Measurements from ENCODE around the gene NARF. TPM values are rescaled to one million over a fixed set of nuclear protein-coding genes. Genes with fewer than 3 reads are reported as not detected.

Gene NARF
- total RNA-seq, 1 donor from 2014 or later = 62.6 TPM

GRCh38 chr17:82496529-82497434, 38.2 kb downstream of the NARF start:
- H3K4me1 ChIP-seq = peaks cover 47% of the 10 kb centered on the region
- intact Hi-C loops (cut with DNase I) = loop anchor here (5.0 to 10.0 kb wide), 3 partner anchors 39 to 142 kb away; partner anchors contain the start of genes NARF and TEX19
- no peaks in the 10 kb centered on the region for H3K9me3 ChIP-seq
- peak in 1 of 3 experiments; percentile 18 for TF ChIP-seq CTCF (IDR thresholded peaks at IDR 0.05)
- peak in 1 of 2 donors; percentile 74 for TF ChIP-seq POLR2A (IDR thresholded peaks at IDR 0.05)
- TF ChIP-seq POLR2AphosphoS5 (IDR thresholded peaks at IDR 0.05; ENCODE audit: insufficient read depth in 1 of 2, low read depth in 1 of 2) = peak; percentile 92 to 96
- peak overlapping the region; percentile 68 to 80 for H3K4me3 ChIP-seq
- no peaks in the 10 kb centered on the region for H3K27me3 ChIP-seq
- H3K27ac ChIP-seq = peak overlapping the region; percentile 95
- H3K36me3 ChIP-seq = no peaks in the 10 kb centered on the region
- peak in 1 of 2 donors; percentile 96 for DNase-seq (ENCODE audit: extremely low spot score in 2 of 2)

DNA sequence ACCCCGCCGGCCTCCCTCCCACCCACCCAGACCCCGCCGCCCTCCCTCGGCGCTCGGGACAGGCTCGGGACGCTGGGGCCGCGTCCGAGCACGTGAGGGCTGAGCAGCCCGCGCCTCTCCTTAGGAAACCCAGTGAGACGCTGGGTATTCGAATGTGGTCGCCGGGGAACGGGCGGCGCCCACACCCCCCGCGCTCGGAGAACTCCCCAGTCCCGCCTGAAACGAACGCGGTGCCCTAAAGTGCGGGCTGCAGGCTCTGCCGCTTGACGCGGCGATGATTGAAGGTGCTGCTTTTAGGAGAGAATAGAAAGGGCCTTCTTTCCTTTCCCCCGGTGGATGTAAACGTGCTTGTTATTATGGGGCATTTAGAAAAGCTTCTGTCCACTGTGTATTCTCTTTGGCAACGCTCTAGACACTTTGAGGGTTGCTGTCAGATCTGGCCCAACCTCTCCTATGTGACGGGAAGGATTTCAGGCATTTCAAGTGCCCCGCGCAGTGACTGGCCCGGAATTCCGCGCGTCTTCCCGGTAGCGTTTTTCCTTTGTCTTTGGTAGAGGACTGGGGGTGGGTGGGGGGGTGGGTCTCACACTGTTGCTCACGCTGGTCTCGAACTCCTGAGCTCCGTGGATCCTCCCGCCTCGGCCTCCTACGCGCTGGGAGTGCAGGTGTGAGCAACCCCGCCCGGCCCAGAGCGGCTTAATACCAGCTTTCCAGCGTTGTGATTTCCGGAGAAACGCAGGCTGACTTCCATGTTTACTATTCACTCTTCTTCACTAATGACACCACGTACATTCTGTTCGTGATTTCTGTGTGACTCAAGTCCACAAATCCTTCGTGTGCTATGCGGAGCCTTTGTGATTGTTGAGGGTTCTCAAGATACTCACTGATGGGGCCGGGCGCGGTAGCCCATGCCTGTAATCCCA, 39.2 kb downstream of the NARF start:
- Histone ChIP-seq H3K27me3 (no peaks in the 10 kb centered on the region), H3K27ac (peak overlapping the region; percentile 95), H3K4me3 (peak overlapping the region; percentile 68 to 80), H3K4me1 (peaks cover 47% of the 10 kb centered on the region), H3K36me3 (no peaks in the 10 kb centered on the region), H3K9me3 (no peaks in the 10 kb centered on the region)
- intact Hi-C loops (cut with DNase I) = loop anchor here (5.0 to 10.0 kb wide), 3 partner anchors 40 to 143 kb away; partner anchors contain the start of genes NARF and TEX19
- no peak for TF ChIP-seq POLR2A (IDR thresholded peaks at IDR 0.05)
- TF ChIP-seq CTCF (IDR thresholded peaks at IDR 0.05) = no peak
- no peak for TF ChIP-seq POLR2AphosphoS5 (IDR thresholded peaks at IDR 0.05; ENCODE audit: insufficient read depth in 1 of 2, low read depth in 1 of 2)
- no peak for DNase-seq (ENCODE audit: extremely low spot score in 2 of 2)

- intact Hi-C loops (cut with DNase I) = no loop called here
Measured at GRCh38 chr17:82502207-82502606, 43.7 kb downstream of the NARF start.

DNA sequence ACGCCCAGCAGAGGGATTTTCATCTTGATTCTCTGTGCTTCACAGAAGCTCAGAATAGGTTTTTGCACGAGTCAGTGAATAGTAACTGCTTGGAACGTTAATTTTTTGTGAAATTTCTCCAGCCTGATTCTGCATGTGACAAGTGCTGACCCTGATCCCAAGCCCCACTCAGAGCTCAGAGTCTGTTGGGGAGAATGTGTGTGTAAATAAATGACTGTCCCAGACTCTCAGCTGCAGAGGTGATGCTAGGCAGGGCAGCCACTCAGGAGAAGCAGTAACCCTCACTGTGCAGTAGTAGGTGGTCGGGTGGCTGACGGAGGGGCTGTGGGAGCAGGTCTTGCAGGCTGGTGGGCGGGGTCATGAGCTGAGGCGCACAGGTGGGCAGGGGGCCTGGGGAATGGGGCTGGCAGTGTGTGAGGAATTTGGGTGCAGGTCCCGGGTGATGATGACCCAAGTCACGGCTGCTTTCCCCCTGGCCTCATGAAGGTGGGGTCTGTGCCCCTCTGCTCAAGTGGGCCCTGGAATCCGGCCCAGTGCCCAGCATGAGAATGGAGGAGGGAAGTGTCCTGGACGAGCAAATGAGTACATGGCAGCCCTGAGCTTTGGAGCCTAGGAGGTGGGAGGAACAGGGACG, 44.7 kb downstream of the NARF start:
- Histone ChIP-seq H3K36me3 (no peaks in the 10 kb centered on the region), H3K4me3 (no peak overlapping the region), H3K27ac (no peak overlapping the region), H3K9me3 (no peaks in the 10 kb centered on the region), H3K4me1 (peaks cover 2% of the 10 kb centered on the region), H3K27me3 (no peaks in the 10 kb centered on the region)
- intact Hi-C loops (cut with DNase I) = no loop called here
- DNase-seq (ENCODE audit: extremely low spot score in 2 of 2) = no peak
- TF ChIP-seq POLR2AphosphoS5 (IDR thresholded peaks at IDR 0.05; ENCODE audit: insufficient read depth in 1 of 2, low read depth in 1 of 2) (no peak), POLR2A (IDR thresholded peaks at IDR 0.05) (no peak), CTCF (IDR thresholded peaks at IDR 0.05) (no peak)

More at GRCh38 chr17:82502207-82502606, 43.7 kb downstream of the NARF start:
- Histone ChIP-seq H3K36me3 (no peaks in the 10 kb centered on the region), H3K27me3 (no peaks in the 10 kb centered on the region), H3K4me1 (peaks cover 8% of the 10 kb centered on the region), H3K9me3 (no peaks in the 10 kb centered on the region), H3K4me3 (no peak overlapping the region), H3K27ac (no peak overlapping the region)
- DNase-seq (ENCODE audit: extremely low spot score in 2 of 2) = no peak
- peak in 1 of 2 donors; percentile 51 for TF ChIP-seq POLR2AphosphoS5 (IDR thresholded peaks at IDR 0.05; ENCODE audit: insufficient read depth in 1 of 2, low read depth in 1 of 2)
- TF ChIP-seq CTCF (IDR thresholded peaks at IDR 0.05) = no peak
